Measurements from ENCODE around the gene CDC27. TPM values are rescaled to one million over a fixed set of nuclear protein-coding genes. Genes with fewer than 3 reads are reported as not detected.
"Not testable (repeated sequence)": the region's sequence is repeated elsewhere in the genome, so short reads cannot be mapped to it uniquely, and the experiment has no call there.

CDC27 gene
- total RNA-seq, 1 donor from 2014 or later: 72.1 TPM

- peaks cover 13% of the 10 kb centered on the region for H3K4me1 ChIP-seq
- no peak for DNase-seq
- peaks cover 38% of the 10 kb centered on the region for H3K36me3 ChIP-seq
- no peaks in the 10 kb centered on the region for H3K27me3 ChIP-seq
- intact Hi-C loops (cut with DNase I): no loop called here
- ATAC-seq: no peak
- H3K4me3 ChIP-seq: no peak overlapping the region
- no peaks in the 10 kb centered on the region for H3K9me3 ChIP-seq
- no peak overlapping the region for H3K27ac ChIP-seq
- no peak for TF ChIP-seq CTCF (IDR thresholded peaks at IDR 0.05)
These were observed 8.8 kb downstream of the CDC27 start for GRCh38 chr17:47180337-47180736.

- Histone ChIP-seq H3K4me3 (no peak overlapping the region), H3K36me3 (peaks cover 47% of the 10 kb centered on the region), H3K27ac (no peak overlapping the region), H3K9me3 (no peaks in the 10 kb centered on the region), H3K27me3 (no peaks in the 10 kb centered on the region), H3K4me1 (peaks cover 8% of the 10 kb centered on the region)
- no peak for TF ChIP-seq CTCF (IDR thresholded peaks at IDR 0.05)
- no peak for DNase-seq
- no peak for ATAC-seq
- intact Hi-C loops (cut with DNase I): no loop called here
These were observed 10.0 kb downstream of the CDC27 start for GRCh38 chr17:47179141-47179540.

DNA sequence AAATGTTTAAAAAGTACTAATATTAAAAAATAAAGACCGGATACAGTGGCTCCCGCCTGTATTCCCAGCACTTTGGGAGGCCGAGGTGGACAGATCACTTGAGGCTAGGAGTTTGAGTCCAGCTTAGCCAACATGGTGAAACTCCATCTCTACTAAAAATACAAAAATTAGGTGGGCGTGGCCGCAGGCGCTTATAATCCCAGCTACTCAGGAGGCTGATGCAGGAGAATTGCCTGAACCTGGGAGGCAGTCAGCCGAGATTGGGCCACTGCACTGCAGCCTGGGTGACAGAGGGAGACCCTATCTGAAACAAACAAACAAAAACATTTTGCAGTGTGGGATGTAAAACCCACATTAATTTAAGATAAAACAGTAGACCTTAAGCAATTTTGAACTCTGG lies 11.8 kb downstream of the CDC27 start:
- Histone ChIP-seq H3K4me3 (no peak overlapping the region), H3K9me3 (no peaks in the 10 kb centered on the region), H3K36me3 (peaks cover 64% of the 10 kb centered on the region), H3K27ac (no peak overlapping the region), H3K4me1 (peaks cover 8% of the 10 kb centered on the region), H3K27me3 (no peaks in the 10 kb centered on the region)
- intact Hi-C loops (cut with DNase I): no loop called here
- ATAC-seq (no peak), DNase-seq (no peak)
- TF ChIP-seq CTCF (IDR thresholded peaks at IDR 0.05): no peak

DNA sequence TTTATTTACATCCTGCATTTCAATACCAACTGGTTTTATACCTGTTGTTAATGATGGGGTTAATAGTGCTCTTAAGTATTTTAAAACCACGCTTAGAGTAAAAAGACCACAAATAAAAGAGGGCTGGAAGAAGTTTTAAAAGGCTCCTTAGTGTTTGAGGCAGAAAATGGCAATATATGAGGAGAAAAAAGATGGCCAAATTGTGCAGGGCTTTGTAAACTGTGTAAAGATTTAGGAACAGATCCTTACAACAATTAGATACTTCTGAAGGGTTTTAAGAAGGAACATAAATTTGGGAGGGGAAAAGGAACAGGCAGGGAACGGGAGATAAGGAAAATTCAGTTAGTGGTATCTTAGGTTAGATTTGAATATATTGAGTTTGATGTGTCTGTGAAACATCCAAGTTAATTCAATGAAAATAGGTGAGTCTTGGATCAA lies 12.7 kb downstream of the CDC27 start:
- no peaks in the 10 kb centered on the region for H3K9me3 ChIP-seq
- no peaks in the 10 kb centered on the region for H3K27me3 ChIP-seq
- H3K4me3 ChIP-seq: no peak overlapping the region
- no peak overlapping the region for H3K27ac ChIP-seq
- no peak for TF ChIP-seq CTCF (IDR thresholded peaks at IDR 0.05)
- intact Hi-C loops (cut with DNase I): no loop called here
- DNase-seq: no peak
- peaks cover 64% of the 10 kb centered on the region for H3K36me3 ChIP-seq
- H3K4me1 ChIP-seq: no peaks in the 10 kb centered on the region
- no peak for ATAC-seq

DNA sequence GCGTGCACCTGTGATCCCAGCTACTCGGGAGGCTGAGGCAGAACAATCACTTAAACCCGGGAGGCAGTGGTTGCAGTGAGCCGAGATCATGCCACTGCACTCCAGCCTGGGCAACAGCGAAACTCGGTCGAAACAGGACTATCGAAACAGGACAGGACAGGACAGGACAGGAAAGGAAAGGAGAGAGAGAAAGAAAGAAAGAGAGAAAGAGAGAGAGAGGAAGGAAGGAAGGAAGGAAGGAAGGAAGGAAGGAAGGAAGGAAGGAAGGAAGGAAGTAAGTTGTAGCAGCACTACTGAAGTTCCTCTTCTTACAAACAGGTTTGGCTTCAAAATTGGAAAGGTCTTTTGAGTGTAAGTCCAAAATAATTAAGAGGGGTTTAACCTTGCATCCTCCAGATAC lies 14.3 kb downstream of the CDC27 start:
- H3K27me3 ChIP-seq; H3K9me3 ChIP-seq; H3K27ac ChIP-seq; H3K4me1 ChIP-seq; ATAC-seq; intact Hi-C loops (cut with DNase I); DNase-seq; H3K4me3 ChIP-seq: not testable (repeated sequence)
- peaks cover 62% of the 10 kb centered on the region for H3K36me3 ChIP-seq

- H3K36me3 ChIP-seq: peaks cover 62% of the 10 kb centered on the region
- H3K4me1 ChIP-seq: no peaks in the 10 kb centered on the region
- H3K27ac ChIP-seq: no peak overlapping the region
- H3K4me3 ChIP-seq: no peak overlapping the region
- no peaks in the 10 kb centered on the region for H3K9me3 ChIP-seq
- DNase-seq (no peak), ATAC-seq (no peak)
- no peak for TF ChIP-seq CTCF (IDR thresholded peaks at IDR 0.05)
- intact Hi-C loops (cut with DNase I): no loop called here
- H3K27me3 ChIP-seq: no peaks in the 10 kb centered on the region
These were observed 16.2 kb downstream of the CDC27 start for GRCh38 chr17:47172696-47173565.

Data from upper lobe of right lung (tissue), 1 donor.